HL-60 (cell line): ENCODE measurements around the gene GID8.

Source experiments
- DNase-seq, 2 experiments: peaks; one replicate each; pipeline ENCODE4 v3.0.0-alpha.2; 2010 to 2020; ENCODE audit warnings: low read depth in 1 of 2, low spot score in 1 of 2
- H3K27ac ChIP-seq: fragments of 250-450 bp; sonication (Bioruptor Pico); replicated peaks from 2 replicates; pipeline ENCODE4 v1.5.1; 2020; ENCODE audit warnings: mild to moderate bottlenecking, moderate library complexity
- H3K27me3 ChIP-seq: fragments of 250-450 bp; sonication (Bioruptor Pico); 2 replicates; pipeline ENCODE4 v1.5.1; 2021; ENCODE audit warnings: mild to moderate bottlenecking, moderate library complexity; ENCODE audit not compliant: insufficient read depth, poor library complexity, severe bottlenecking
- H3K4me3 ChIP-seq: replicated peaks from 2 replicates; pipeline ENCODE4 v1.5.1; 2011; ENCODE audit warnings: mild to moderate bottlenecking, control low read depth, low read length; ENCODE audit not compliant: insufficient read depth
- CTCF ChIP-seq: IDR thresholded peaks from one replicate; pipeline ENCODE4 v1.5.1; 2011; ENCODE audit warnings: low read length, control low read depth, inconsistent platforms; ENCODE audit not compliant: insufficient read depth
- GABPA ChIP-seq: IDR thresholded peaks from 2 replicates; pipeline ENCODE4 v1.6.1; 2012; ENCODE audit warnings: low read depth
- POLR2AphosphoS5 ChIP-seq: IDR thresholded peaks from 2 replicates; pipeline ENCODE4 v1.6.1; 2012; ENCODE audit warnings: low read depth
- REST ChIP-seq: IDR thresholded peaks from 2 replicates; pipeline ENCODE4 v1.6.1; 2012; ENCODE audit warnings: low read depth; ENCODE audit not compliant: insufficient replicate concordance
- SPI1 ChIP-seq: IDR thresholded peaks from 2 replicates; pipeline ENCODE4 v1.6.1; 2012; ENCODE audit warnings: low read depth, mild to moderate bottlenecking, borderline replicate concordance

Gene GID8

GRCh38 chr20:62940875-62941274 lies 2.9 kb downstream of the GID8 start:
- no peaks in the 10 kb centered on the region for H3K27me3 ChIP-seq
- TF ChIP-seq REST (no peak), SPI1 (no peak), POLR2AphosphoS5 (no peak), CTCF (no peak), GABPA (no peak)
- no peak overlapping the region for H3K4me3 ChIP-seq
- H3K27ac ChIP-seq = no peak overlapping the region
- no peak for DNase-seq

- TF ChIP-seq GABPA (no peak), POLR2AphosphoS5 (no peak), SPI1 (no peak), CTCF (no peak), REST (no peak)
- no peaks in the 10 kb centered on the region for H3K27me3 ChIP-seq
- DNase-seq = no peak
- H3K4me3 ChIP-seq = no peak overlapping the region
- no peak overlapping the region for H3K27ac ChIP-seq
Measured at GRCh38 chr20:62941792-62942191, 3.8 kb downstream of the GID8 start.

- Histone ChIP-seq H3K27me3 (no peaks in the 10 kb centered on the region), H3K4me3 (no peak overlapping the region), H3K27ac (no peak overlapping the region)
- DNase-seq = no peak
- no peak for TF ChIP-seq REST
- TF ChIP-seq GABPA = no peak
- TF ChIP-seq POLR2AphosphoS5 = no peak
- no peak for TF ChIP-seq CTCF
- no peak for TF ChIP-seq SPI1
Measured at GRCh38 chr20:62942456-62942855, 4.5 kb downstream of the GID8 start.
